A549 (cell line): ENCODE data around the gene KIAA0513.

ENCODE experiments used
- FOXS1 ChIP-seq: fragments of 250-450 bp; sonication (Bioruptor Pico); IDR thresholded peaks from 2 replicates; pipeline ENCODE4 v1.5.0; 2020; ENCODE audit warnings: mild to moderate bottlenecking, moderate library complexity
- POLR2A ChIP-seq: IDR thresholded peaks from 2 replicates; pipeline ENCODE4 v1.6.1; 2012; ENCODE audit warnings: mild to moderate bottlenecking, low read length
- RCOR1 ChIP-seq: fragments of 150-350 bp; IDR thresholded peaks from 2 replicates; pipeline ENCODE4 v1.6.1; 2014; ENCODE audit warnings: antibody characterized with exemption, low read length, low read depth
- REST ChIP-seq: fragments of 200-600 bp; sonication (generic); IDR thresholded peaks from 2 replicates; pipeline ENCODE4 v1.6.1; 2016; ENCODE audit warnings: antibody characterized with exemption, mild to moderate bottlenecking, moderate library complexity
- TF ChIP-seq, protein P1 (sequence below): fragments of 250-450 bp; sonication (Bioruptor Pico); IDR thresholded peaks from 2 replicates; pipeline ENCODE4 v1.5.0; 2020; ENCODE audit warnings: low read depth, mild to moderate bottlenecking, moderate library complexity
- TF ChIP-seq, protein P2 (sequence below): fragments of 150-350 bp; IDR thresholded peaks from 2 replicates; pipeline ENCODE4 v1.6.1; 2014; ENCODE audit warnings: low read depth, mild to moderate bottlenecking, low read length
- TF ChIP-seq, protein P3 (sequence below): fragments of >200 bp; sonication (Bioruptor Twin); formaldehyde crosslinking; IDR thresholded peaks from 3 replicates; pipeline ENCODE4 v1.5.1; 2016
- TF ChIP-seq, protein P4 (sequence below): IDR thresholded peaks from 2 replicates; pipeline ENCODE4 v1.6.1; 2012

DNA sequence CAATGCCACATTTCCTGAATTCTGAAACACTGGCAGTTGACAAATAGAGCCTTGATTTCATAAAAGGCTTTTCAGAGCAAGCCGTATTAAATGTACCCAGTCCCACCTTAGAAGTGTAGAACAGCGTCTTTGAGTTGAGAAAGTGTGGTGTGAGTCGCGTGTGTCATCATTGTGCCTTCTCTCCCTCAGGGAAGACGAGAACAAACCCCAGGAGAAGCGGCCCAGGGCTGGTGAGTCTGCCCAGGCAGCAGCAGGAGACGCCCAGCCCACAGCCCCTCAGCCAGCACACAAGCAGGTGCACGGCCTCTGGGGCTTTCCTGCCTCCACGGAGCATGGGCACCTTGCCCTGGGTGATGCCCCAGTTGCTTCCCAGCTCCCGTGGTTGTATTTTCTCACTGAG is 50.6 kb downstream of the KIAA0513 start:
- TF ChIP-seq, protein P1, sequence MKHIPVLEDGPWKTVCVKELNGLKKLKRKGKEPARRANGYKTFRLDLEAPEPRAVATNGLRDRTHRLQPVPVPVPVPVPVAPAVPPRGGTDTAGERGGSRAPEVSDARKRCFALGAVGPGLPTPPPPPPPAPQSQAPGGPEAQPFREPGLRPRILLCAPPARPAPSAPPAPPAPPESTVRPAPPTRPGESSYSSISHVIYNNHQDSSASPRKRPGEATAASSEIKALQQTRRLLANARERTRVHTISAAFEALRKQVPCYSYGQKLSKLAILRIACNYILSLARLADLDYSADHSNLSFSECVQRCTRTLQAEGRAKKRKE (CRISPR knock-in tag) = no peak
- no peak for TF ChIP-seq REST
- TF ChIP-seq, protein P2, sequence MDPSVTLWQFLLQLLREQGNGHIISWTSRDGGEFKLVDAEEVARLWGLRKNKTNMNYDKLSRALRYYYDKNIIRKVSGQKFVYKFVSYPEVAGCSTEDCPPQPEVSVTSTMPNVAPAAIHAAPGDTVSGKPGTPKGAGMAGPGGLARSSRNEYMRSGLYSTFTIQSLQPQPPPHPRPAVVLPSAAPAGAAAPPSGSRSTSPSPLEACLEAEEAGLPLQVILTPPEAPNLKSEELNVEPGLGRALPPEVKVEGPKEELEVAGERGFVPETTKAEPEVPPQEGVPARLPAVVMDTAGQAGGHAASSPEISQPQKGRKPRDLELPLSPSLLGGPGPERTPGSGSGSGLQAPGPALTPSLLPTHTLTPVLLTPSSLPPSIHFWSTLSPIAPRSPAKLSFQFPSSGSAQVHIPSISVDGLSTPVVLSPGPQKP = no peak
- no peak for TF ChIP-seq POLR2A
- TF ChIP-seq, protein P3, sequence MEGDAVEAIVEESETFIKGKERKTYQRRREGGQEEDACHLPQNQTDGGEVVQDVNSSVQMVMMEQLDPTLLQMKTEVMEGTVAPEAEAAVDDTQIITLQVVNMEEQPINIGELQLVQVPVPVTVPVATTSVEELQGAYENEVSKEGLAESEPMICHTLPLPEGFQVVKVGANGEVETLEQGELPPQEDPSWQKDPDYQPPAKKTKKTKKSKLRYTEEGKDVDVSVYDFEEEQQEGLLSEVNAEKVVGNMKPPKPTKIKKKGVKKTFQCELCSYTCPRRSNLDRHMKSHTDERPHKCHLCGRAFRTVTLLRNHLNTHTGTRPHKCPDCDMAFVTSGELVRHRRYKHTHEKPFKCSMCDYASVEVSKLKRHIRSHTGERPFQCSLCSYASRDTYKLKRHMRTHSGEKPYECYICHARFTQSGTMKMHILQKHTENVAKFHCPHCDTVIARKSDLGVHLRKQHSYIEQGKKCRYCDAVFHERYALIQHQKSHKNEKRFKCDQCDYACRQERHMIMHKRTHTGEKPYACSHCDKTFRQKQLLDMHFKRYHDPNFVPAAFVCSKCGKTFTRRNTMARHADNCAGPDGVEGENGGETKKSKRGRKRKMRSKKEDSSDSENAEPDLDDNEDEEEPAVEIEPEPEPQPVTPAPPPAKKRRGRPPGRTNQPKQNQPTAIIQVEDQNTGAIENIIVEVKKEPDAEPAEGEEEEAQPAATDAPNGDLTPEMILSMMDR = no peak
- no peak for TF ChIP-seq FOXS1 (CRISPR knock-in tag)
- no peak for TF ChIP-seq RCOR1
- TF ChIP-seq, protein P4, sequence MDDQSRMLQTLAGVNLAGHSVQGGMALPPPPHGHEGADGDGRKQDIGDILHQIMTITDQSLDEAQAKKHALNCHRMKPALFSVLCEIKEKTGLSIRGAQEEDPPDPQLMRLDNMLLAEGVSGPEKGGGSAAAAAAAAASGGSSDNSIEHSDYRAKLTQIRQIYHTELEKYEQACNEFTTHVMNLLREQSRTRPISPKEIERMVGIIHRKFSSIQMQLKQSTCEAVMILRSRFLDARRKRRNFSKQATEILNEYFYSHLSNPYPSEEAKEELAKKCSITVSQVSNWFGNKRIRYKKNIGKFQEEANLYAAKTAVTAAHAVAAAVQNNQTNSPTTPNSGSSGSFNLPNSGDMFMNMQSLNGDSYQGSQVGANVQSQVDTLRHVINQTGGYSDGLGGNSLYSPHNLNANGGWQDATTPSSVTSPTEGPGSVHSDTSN = no peak
